ENCODE data around the gene DLEC1. TPM values are rescaled to one million over a fixed set of nuclear protein-coding genes. Genes with fewer than 3 reads are reported as not detected.

Gene DLEC1
- total RNA-seq, 1 donor from 2014 or later: 0.11 TPM

GRCh38 chr3:38017445-38018295 is 21.3 kb upstream of the DLEC1 start:
- Histone ChIP-seq H3K36me3 (peaks cover 47 to 76% of the 10 kb centered on the region in 2 donors), H3K27ac (no peak overlapping the region), H3K4me1 (no peaks in the 10 kb centered on the region), H3K27me3 (no peaks in the 10 kb centered on the region), H3K9me3 (no peaks in the 10 kb centered on the region), H3K4me3 (no peak overlapping the region)
- intact Hi-C loops (cut with DNase I): no loop called here
- DNase-seq (ENCODE audit: low spot score in 2 of 2): peak in 1 of 2 donors; percentile 6
- TF ChIP-seq, protein P1, sequence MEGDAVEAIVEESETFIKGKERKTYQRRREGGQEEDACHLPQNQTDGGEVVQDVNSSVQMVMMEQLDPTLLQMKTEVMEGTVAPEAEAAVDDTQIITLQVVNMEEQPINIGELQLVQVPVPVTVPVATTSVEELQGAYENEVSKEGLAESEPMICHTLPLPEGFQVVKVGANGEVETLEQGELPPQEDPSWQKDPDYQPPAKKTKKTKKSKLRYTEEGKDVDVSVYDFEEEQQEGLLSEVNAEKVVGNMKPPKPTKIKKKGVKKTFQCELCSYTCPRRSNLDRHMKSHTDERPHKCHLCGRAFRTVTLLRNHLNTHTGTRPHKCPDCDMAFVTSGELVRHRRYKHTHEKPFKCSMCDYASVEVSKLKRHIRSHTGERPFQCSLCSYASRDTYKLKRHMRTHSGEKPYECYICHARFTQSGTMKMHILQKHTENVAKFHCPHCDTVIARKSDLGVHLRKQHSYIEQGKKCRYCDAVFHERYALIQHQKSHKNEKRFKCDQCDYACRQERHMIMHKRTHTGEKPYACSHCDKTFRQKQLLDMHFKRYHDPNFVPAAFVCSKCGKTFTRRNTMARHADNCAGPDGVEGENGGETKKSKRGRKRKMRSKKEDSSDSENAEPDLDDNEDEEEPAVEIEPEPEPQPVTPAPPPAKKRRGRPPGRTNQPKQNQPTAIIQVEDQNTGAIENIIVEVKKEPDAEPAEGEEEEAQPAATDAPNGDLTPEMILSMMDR (IDR thresholded peaks at IDR 0.05): no peak

- H3K4me3 ChIP-seq: no peak overlapping the region
- intact Hi-C loops (cut with DNase I): no loop called here
- H3K27me3 ChIP-seq: no peaks in the 10 kb centered on the region
- no peaks in the 10 kb centered on the region for H3K9me3 ChIP-seq
- H3K27ac ChIP-seq: no peak overlapping the region
- no peaks in the 10 kb centered on the region for H3K4me1 ChIP-seq
- H3K36me3 ChIP-seq: peaks cover 45 to 70% of the 10 kb centered on the region in 2 donors
- TF ChIP-seq, protein P1 (IDR thresholded peaks at IDR 0.05): no peak
- peak in 1 of 2 donors; percentile 3 for DNase-seq (ENCODE audit: low spot score in 2 of 2)
Measured at GRCh38 chr3:38018296-38019266, 20.4 kb upstream of the DLEC1 start.

DNA sequence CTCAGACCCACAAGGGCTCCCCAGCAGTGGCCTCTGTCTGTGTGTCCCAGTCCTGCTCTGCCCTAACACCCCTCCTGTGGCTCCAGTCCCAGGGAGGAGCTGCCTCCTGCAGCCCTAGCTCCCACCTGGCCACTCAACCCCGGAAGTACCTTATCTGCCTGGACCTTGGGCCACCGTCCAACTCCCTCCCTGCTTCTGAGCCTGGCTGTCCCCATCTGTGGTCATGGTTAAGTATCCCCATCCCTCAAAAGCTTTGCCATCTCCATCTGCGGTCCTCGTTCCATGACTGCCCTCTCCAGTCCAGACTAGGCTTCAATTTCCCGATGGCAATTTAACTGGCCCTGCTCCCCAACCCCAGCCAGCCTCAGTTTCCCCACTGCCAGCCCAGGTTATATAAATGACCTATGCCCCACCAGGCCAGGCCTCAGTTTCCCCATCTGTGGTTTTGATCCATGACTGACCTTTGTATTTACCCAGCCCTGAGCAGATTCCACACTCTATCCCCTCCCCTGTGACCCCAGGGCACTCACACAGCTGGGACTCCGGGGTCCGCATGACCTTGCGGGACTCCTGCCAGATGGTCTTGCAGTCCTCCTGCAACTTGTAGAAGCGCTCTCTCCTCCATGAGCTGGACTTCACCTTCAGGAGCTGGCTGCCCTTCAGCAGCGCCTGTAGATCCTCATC is 19.2 kb upstream of the DLEC1 start:
- no peak for DNase-seq (ENCODE audit: low spot score in 2 of 2)
- Histone ChIP-seq H3K36me3 (peaks cover 40 to 60% of the 10 kb centered on the region in 2 donors), H3K27ac (no peak overlapping the region), H3K4me3 (no peak overlapping the region), H3K27me3 (no peaks in the 10 kb centered on the region), H3K4me1 (no peaks in the 10 kb centered on the region), H3K9me3 (no peaks in the 10 kb centered on the region)
- TF ChIP-seq, protein P1 (IDR thresholded peaks at IDR 0.05): no peak
- intact Hi-C loops (cut with DNase I): no loop called here

DNA sequence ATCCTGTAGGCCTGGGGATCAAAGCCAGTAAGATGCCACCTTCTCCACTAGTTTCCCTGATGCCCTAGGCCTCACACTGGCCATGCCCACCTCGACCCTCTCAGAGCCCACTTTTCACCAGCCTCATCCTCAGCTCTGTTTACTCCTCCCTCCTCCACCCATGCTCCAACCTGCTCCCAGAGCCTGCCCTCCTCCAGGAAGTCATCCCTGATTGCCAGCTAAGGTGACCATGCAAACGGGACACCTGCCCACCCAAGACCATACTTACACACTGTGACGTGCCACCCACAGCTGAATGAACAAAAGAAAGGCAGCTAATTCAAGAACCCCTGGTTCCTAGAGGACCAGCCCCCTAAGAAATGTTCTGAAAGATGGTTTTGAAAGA is 18.7 kb upstream of the DLEC1 start:
- Histone ChIP-seq H3K9me3 (no peaks in the 10 kb centered on the region), H3K27ac (no peak overlapping the region), H3K27me3 (no peaks in the 10 kb centered on the region), H3K36me3 (peaks cover 35 to 55% of the 10 kb centered on the region in 2 donors), H3K4me3 (no peak overlapping the region), H3K4me1 (peaks cover 0 to 1% of the 10 kb centered on the region in 2 donors)
- intact Hi-C loops (cut with DNase I): no loop called here
- TF ChIP-seq, protein P1 (IDR thresholded peaks at IDR 0.05): no peak
- no peak for DNase-seq (ENCODE audit: low spot score in 2 of 2)

GRCh38 chr3:38021196-38021595 is 17.8 kb upstream of the DLEC1 start:
- Histone ChIP-seq H3K36me3 (peaks cover 27 to 46% of the 10 kb centered on the region in 2 donors), H3K4me3 (no peak overlapping the region), H3K4me1 (peaks cover 5 to 8% of the 10 kb centered on the region in 2 donors), H3K27ac (peak overlapping the region in 1 of 2 donors; percentile 45), H3K27me3 (no peaks in the 10 kb centered on the region), H3K9me3 (no peaks in the 10 kb centered on the region)
- intact Hi-C loops (cut with DNase I): no loop called here
- TF ChIP-seq, protein P1 (IDR thresholded peaks at IDR 0.05): no peak
- no peak for DNase-seq (ENCODE audit: low spot score in 2 of 2)

Measured in ascending aorta (tissue), 2 donors.